Breast epithelium (tissue), 4 donors: ENCODE results near the gene TRAF7. TPM values are rescaled to one million over a fixed set of nuclear protein-coding genes. Genes with fewer than 3 reads are reported as not detected.

Source experiments
- DNase-seq, 2 donors: peaks; one replicate each; pipeline ENCODE4 v3.0.0-alpha.2; 2019; ENCODE audit warnings: low spot score in 2 of 2
- H3K27ac ChIP-seq, 2 donors: fragments of 200-600 bp; sonication (generic) in 1 of 2; one replicate each; pipeline ENCODE4 v1.5.1; 2016 to 2019; ENCODE audit warnings: mild to moderate bottlenecking in 1 of 2
- H3K27me3 ChIP-seq, 2 donors: fragments of 200-600 bp; sonication (generic) in 1 of 2; one replicate each; pipeline versions ENCODE4 v1.5.1 to v1.6.0; 2017 to 2019; ENCODE audit warnings: control low read depth in 1 of 2, mild to moderate bottlenecking in 1 of 2
- H3K36me3 ChIP-seq: fragments of 200-600 bp; one replicate; pipeline ENCODE4 v1.5.1; 2019
- H3K4me1 ChIP-seq, 2 donors: fragments of 200-600 bp; sonication (generic); one replicate each; pipeline ENCODE4 v1.5.1; 2016 to 2019; ENCODE audit warnings: control low read depth in 1 of 2
- H3K4me3 ChIP-seq, 3 donors: fragments of 200-600 bp; sonication (generic); 1 replicate in 2 of 3; 2 replicates in 1 of 3; pipeline ENCODE4 v1.5.1; 2016 to 2019; ENCODE audit warnings: mild to moderate bottlenecking in 3 of 3, moderate library complexity in 2 of 3
- H3K9me3 ChIP-seq, 2 donors: fragments of 200-600 bp; sonication (generic) in 1 of 2; one replicate each; pipeline ENCODE4 v1.5.1; 2016 to 2019; ENCODE audit warnings: control low read depth in 1 of 2
- CTCF ChIP-seq, 3 donors: fragments of 450-650 bp; IDR thresholded peaks; one replicate each; pipeline ENCODE4 v1.5.1; 2016 to 2017; ENCODE audit warnings: antibody characterized with exemption in 3 of 3, mild to moderate bottlenecking in 3 of 3, moderate library complexity in 3 of 3
- POLR2A ChIP-seq: fragments of 450-650 bp; IDR thresholded peaks from one replicate; pipeline ENCODE4 v1.6.1; 2016; ENCODE audit warnings: antibody characterized with exemption, mild to moderate bottlenecking, moderate library complexity
- POLR2AphosphoS5 ChIP-seq, 3 donors: sonication (generic); formaldehyde crosslinking; IDR thresholded peaks; one replicate each; pipeline ENCODE4 v1.6.1; 2017; ENCODE audit warnings: antibody characterized with exemption in 3 of 3
- intact Hi-C: fragments of 100-400 bp; cut with DNase I; formaldehyde crosslinking; loops from one replicate; pipeline ENCODE4 v1.15.1; 2023; ENCODE audit warnings: low total_unique reads
- total RNA-seq, 3 donors: library from RNA; depleted of rRNA; stranded (reverse); fragments of >200 nt; gene quantifications; one replicate each; pipeline ENCODE4 v1.1.0, GENCODE V29; 2016

Gene TRAF7
- total RNA-seq, 3 donors from 2014 or later: 28.4 to 35.4 (median 32.5) TPM

DNA sequence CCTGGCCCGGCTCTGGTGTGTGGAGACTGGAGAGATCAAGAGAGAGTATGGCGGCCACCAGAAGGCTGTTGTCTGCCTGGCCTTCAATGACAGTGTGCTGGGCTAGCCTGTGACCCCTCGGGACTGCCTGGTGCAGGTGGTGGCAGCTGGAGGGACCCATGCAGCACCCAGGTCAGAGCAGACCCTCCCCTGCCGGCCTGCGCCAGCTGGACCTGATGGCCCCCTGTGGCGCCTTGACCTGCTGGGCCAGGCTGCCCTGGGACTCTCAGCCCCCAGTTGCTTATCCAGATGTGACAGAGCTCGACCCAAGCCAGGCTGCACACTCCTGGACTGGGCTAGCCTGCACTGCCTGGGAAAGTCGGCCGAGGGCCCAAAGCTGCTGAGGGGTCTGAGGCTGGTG is 53.2 kb downstream of the TRAF7 start:
- DNase-seq: no peak
- no peaks in the 10 kb centered on the region for H3K36me3 ChIP-seq

GRCh38 chr16:2209258-2210008 is 53.9 kb downstream of the TRAF7 start:
- no peak overlapping the region for H3K27ac ChIP-seq
- DNase-seq: no peak
- no peaks in the 10 kb centered on the region for H3K27me3 ChIP-seq
- H3K36me3 ChIP-seq: no peaks in the 10 kb centered on the region
- peaks cover 18 to 36% of the 10 kb centered on the region in 2 donors for H3K4me1 ChIP-seq
- TF ChIP-seq CTCF (IDR thresholded peaks at IDR 0.05) (no peak), POLR2A (no peak), POLR2AphosphoS5 (IDR thresholded peaks at IDR 0.05) (no peak)
- no peak overlapping the region for H3K4me3 ChIP-seq
- H3K9me3 ChIP-seq: no peaks in the 10 kb centered on the region
- intact Hi-C loops: no loop called here

More for the DNA sequence above, 53.2 kb downstream of the TRAF7 start:
- Histone ChIP-seq H3K4me3 (no peak overlapping the region), H3K27me3 (no peaks in the 10 kb centered on the region), H3K9me3 (no peaks in the 10 kb centered on the region), H3K4me1 (peaks cover 16 to 33% of the 10 kb centered on the region in 2 donors), H3K27ac (no peak overlapping the region)
- no peak for TF ChIP-seq CTCF (IDR thresholded peaks at IDR 0.05)
- TF ChIP-seq POLR2AphosphoS5 (IDR thresholded peaks at IDR 0.05): no peak
- TF ChIP-seq POLR2A: no peak
- intact Hi-C loops: no loop called here

GRCh38 chr16:2210009-2210332 is 54.4 kb downstream of the TRAF7 start:
- no peak for DNase-seq
- Histone ChIP-seq H3K4me3 (no peak overlapping the region), H3K27me3 (no peaks in the 10 kb centered on the region), H3K27ac (no peak overlapping the region), H3K36me3 (no peaks in the 10 kb centered on the region), H3K4me1 (peaks cover 18 to 36% of the 10 kb centered on the region in 2 donors), H3K9me3 (no peaks in the 10 kb centered on the region)
- intact Hi-C loops: no loop called here
- TF ChIP-seq CTCF (IDR thresholded peaks at IDR 0.05): no peak
- no peak for TF ChIP-seq POLR2A
- TF ChIP-seq POLR2AphosphoS5 (IDR thresholded peaks at IDR 0.05): no peak

DNA sequence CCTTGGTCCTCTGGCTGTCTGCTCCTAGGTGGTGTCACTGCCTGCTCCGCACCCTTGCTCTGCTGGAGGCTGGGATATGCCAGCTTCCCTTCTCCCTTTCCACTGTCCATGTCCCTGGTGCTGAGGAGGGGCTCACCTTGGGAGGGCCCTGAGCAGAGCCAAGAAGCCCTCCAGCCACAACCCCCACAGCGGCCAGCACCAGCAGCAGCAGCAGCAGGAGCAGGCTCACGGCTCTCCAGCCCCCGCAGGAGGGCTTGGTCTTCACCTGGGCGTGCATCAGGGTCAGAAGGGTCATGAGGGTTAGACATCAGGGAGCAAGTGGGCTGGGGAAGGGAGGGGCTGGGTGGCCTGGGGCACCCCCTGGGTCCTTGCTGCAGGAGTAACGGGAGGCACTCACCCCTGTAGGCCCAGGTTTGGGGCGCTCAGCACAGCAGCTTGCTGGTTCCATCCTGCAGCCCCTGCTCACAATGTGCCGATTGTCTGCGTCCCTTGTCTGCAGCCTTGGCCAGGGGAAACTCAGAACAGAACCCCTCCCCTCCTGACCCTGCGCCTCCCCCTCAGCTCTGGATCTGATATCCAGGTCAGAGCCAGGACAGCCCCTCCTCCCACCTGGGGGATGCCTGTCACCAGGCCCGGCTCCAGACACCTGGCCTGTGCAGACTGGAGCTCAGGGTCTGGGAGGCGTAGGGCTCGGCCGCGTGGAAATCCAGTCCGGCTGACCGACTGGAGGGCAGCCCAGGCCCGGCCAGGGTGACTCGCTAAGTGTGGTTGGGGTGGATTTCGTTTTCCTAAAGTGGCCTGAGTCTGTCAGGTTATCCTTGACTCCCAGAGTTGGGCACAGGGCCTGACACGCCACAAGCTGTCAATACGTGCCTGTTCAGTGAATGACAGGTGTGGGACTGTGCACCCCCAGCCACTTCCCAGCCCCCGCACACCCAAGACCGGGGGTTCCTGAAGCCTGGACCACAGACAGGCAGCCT is 55.1 kb downstream of the TRAF7 start, which contains the start of gene BRICD5:
TSS of gene BRICD5 (minus strand) at position 478 of the 980 bp plus-strand sequence. CDS start at position 448, 30 bp downstream.
- peak within 1 kb of the TSS; percentile 68 to 70 for H3K27ac ChIP-seq
- H3K27me3 ChIP-seq: no peaks in the 10 kb centered on the region
- no peaks in the 10 kb centered on the region for H3K9me3 ChIP-seq
- H3K4me3 ChIP-seq: no peak within 1 kb of the TSS
- TF ChIP-seq POLR2AphosphoS5 (IDR thresholded peaks at IDR 0.05) (no peak), POLR2A (no peak), CTCF (IDR thresholded peaks at IDR 0.05) (no peak)
- intact Hi-C loops: no loop called here
- H3K36me3 ChIP-seq: no peaks in the 10 kb centered on the region
- peaks cover 18 to 36% of the 10 kb centered on the region in 2 donors for H3K4me1 ChIP-seq
- DNase-seq: no peak
